Fibroblast of villous mesenchyme (primary cell): Measurements from ENCODE around the gene RBM28. TPM values are rescaled to one million over a fixed set of nuclear protein-coding genes. Genes with fewer than 3 reads are reported as not detected.

ENCODE experiments used
- DNase-seq: peaks from one replicate; pipeline ENCODE4 v3.0.0-alpha.2; 2010; ENCODE audit warnings: low read depth
- H3K4me3 ChIP-seq: 2 replicates; pipeline ENCODE4 v1.5.1; 2011; ENCODE audit warnings: low read depth, mild to moderate bottlenecking, low read length
- CTCF ChIP-seq: IDR thresholded peaks from 2 replicates; pipeline ENCODE4 v1.5.1; 2012; ENCODE audit warnings: low read depth, mild to moderate bottlenecking, low read length; ENCODE audit not compliant: insufficient read depth
- total RNA-seq: library from RNA; depleted of rRNA; stranded (reverse); fragments of >200 nt; gene quantifications from 2 replicates; pipeline ENCODE4 v1.2.3, GENCODE V29; 2012

RBM28 gene
- total RNA-seq, 1 donor = 7.3 TPM

GRCh38 chr7:128310499-128310898 lies 33.2 kb downstream of the RBM28 start:
- DNase-seq = no peak
- H3K4me3 ChIP-seq = no peak overlapping the region
- TF ChIP-seq CTCF = no peak

DNA sequence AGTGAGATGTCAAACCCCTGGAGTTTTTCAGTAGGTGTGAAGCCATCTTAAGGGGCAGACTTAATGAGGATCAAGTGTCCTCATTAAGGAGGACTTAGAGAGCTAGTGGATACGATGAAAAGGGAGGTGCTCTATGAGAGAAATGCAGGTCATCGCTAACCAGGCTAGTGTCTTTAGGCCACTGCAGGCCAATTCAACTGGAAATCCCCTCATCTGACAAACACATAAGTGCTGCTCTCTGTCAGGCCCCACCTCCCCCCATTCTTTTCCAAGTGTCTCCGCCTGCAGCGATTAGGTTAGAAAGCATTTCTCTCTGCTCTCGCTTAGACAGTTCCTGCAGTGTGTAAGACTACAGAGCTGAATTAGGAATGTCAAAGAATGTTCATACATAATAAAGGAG lies 33.7 kb downstream of the RBM28 start:
- TF ChIP-seq CTCF = no peak
- no peak overlapping the region for H3K4me3 ChIP-seq
- DNase-seq = no peak

DNA sequence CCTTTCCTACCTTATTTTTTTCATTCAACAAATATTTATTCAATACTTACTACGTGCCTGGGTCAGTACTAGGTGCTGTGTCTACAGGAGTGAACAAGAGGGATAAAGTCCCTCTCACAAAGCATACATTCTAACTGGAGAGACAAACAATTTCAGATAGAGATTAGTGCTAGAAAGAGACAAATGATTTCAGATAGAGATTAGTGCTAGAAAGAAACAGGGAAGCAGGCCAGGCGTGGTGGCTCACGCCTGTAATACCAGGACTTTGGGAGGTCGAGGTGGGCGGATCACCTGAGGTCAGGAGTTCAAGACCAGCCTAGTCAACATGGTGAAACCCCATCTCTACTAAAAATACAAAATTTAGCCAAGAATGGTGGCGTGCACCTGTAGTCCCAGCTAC lies 34.6 kb downstream of the RBM28 start:
- no peak for TF ChIP-seq CTCF
- DNase-seq = no peak
- H3K4me3 ChIP-seq = no peak overlapping the region

DNA sequence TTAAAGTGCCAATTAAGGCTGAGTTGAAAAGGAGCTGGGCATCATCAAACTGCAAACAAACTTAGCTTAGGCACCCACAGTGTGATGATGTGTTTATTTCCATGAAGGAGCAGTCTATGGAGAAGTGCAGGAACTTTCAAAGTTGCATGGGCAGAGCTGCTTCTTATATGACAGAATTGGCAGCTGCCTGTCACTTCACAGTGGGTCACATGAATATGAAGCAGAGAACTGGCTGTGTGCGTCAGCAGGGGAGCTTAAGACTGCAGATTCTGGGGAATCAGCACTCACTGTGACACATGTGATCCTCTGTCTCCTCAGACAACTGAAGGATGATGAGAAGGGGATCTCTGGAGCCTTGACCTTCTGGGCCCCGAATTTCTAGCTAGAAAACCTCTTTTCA lies 36.6 kb downstream of the RBM28 start:
- DNase-seq = no peak
- no peak overlapping the region for H3K4me3 ChIP-seq
- TF ChIP-seq CTCF = no peak

DNA sequence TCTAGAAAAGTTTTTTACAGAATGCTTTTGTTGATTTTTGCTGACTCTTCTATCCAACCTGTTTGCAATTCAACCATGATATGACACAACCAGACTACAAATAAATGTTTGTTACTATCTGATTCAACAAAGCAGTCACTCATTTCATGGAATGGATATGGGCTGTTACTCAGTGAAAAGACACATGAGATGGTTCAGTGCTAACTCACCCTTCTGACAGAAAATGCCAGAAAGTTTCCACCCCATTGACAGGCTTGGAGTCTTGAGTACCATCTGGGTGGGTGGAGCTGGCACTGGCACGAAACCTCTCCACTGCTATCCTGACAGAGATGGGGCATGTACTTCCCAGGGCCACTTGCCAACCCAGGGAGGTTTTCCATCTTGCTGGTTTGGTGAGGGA lies 39.5 kb downstream of the RBM28 start:
- TF ChIP-seq CTCF = no peak
- DNase-seq = no peak
- no peak overlapping the region for H3K4me3 ChIP-seq

DNA sequence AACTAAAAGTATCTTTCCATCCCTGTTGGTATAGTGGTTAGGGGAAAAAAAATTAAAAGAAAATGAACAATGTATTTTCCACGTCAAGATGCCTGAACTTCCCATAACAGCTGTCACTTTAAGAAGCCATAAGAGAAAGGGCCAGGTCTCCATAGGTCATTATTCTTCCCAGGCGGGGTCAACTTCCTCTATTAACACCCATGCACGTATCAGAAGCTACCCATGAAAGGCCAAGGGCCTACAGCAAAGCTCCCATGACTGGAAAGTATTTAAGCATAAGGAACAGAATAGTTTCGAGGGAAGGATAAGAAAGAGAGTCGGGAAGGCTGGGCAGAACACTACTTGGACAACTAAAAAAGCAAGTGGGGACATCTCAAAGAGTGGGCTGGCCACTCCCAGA lies 40.1 kb downstream of the RBM28 start:
- no peak overlapping the region for H3K4me3 ChIP-seq
- no peak for TF ChIP-seq CTCF
- DNase-seq = no peak

- DNase-seq = no peak
- no peak for TF ChIP-seq CTCF
- H3K4me3 ChIP-seq = no peak overlapping the region
These were observed 40.6 kb downstream of the RBM28 start for GRCh38 chr7:128303133-128303532.
